Thymus (tissue), 11 donors: ENCODE results near the gene RASD2. TPM values are rescaled to one million over a fixed set of nuclear protein-coding genes. Genes with fewer than 3 reads are reported as not detected.

Experiments
- DNase-seq, 9 donors: peaks; one replicate each; pipeline ENCODE4 v3.0.0-alpha.2; 2013; ENCODE audit warnings: low spot score in 9 of 9, low read depth in 6 of 9, missing footprints in 1 of 9
- H3K27ac ChIP-seq, 2 donors: one replicate each; pipeline ENCODE4 v1.5.1; 2013; ENCODE audit warnings: control low read depth in 1 of 2, low read depth in 1 of 2, low read length in 1 of 2, mild to moderate bottlenecking in 1 of 2, moderate library complexity in 1 of 2
- H3K27me3 ChIP-seq, 2 donors: one replicate each; pipeline ENCODE4 v1.5.1; 2013; ENCODE audit warnings: low read length in 1 of 2; ENCODE audit not compliant: control insufficient read depth in 2 of 2, insufficient read depth in 1 of 2
- H3K36me3 ChIP-seq, 2 donors: one replicate each; pipeline ENCODE4 v1.5.1; 2013; ENCODE audit warnings: low read length in 1 of 2, mild to moderate bottlenecking in 1 of 2, moderate library complexity in 1 of 2; ENCODE audit not compliant: control insufficient read depth in 2 of 2, insufficient read depth in 2 of 2
- H3K4me1 ChIP-seq, 2 donors: one replicate each; pipeline ENCODE4 v1.5.1; 2013; ENCODE audit warnings: low read length in 2 of 2; ENCODE audit not compliant: control insufficient read depth in 2 of 2, insufficient read depth in 2 of 2
- H3K4me3 ChIP-seq, 2 donors: one replicate each; pipeline ENCODE4 v1.5.1; 2013; ENCODE audit warnings: low read length in 2 of 2, control low read depth in 1 of 2, mild to moderate bottlenecking in 1 of 2
- H3K9me3 ChIP-seq, 2 donors: one replicate each; pipeline ENCODE4 v1.5.1; 2013; ENCODE audit warnings: low read length in 1 of 2, mild to moderate bottlenecking in 1 of 2; ENCODE audit not compliant: control insufficient read depth in 2 of 2, insufficient read depth in 1 of 2
- WGBS: extraction: QIAGEN DNeasy Blood & Tissue Kit; methylation state at CpG from one replicate; pipeline ENCODE4 v1.1.7; 2013; 5-methylcytosine and 5-hydroxymethylcytosine counted together
- polyA plus RNA-seq: library from polyadenylated mRNA; stranded (reverse); fragments of 200-250 nt; gene quantifications from one replicate; pipeline ENCODE4 v1.2.3, GENCODE V29; 2013
- total RNA-seq: library from RNA; stranded (reverse); fragments of 120-200 nt; gene quantifications from one replicate; pipeline ENCODE4 v1.2.4, GENCODE V29; 2013
- donor health status: healthy.

The RASD2 gene
- total and polyA plus RNA-seq, 2 donors: 0.14 to 1.0 TPM

GRCh38 chr22:35592418-35592967, 51.9 kb downstream of the RASD2 start:
- Histone ChIP-seq H3K4me3 (no peak overlapping the region), H3K4me1 (no peaks in the 10 kb centered on the region), H3K27ac (no peak overlapping the region), H3K9me3 (no peaks in the 10 kb centered on the region), H3K27me3 (no peaks in the 10 kb centered on the region), H3K36me3 (no peaks in the 10 kb centered on the region)
- WGBS: 84% methylated on average over 4 of the region's 4 CpGs
- DNase-seq: no peak

GRCh38 chr22:35593071-35593890, 52.6 kb downstream of the RASD2 start:
- H3K36me3 ChIP-seq: no peaks in the 10 kb centered on the region
- H3K4me3 ChIP-seq: no peak overlapping the region
- H3K27me3 ChIP-seq: no peaks in the 10 kb centered on the region
- H3K4me1 ChIP-seq: no peaks in the 10 kb centered on the region
- no peak for DNase-seq
- H3K9me3 ChIP-seq: no peaks in the 10 kb centered on the region
- H3K27ac ChIP-seq: no peak overlapping the region
- WGBS: 66% methylated on average over 3 of the region's 3 CpGs

GRCh38 chr22:35593891-35594470, 53.4 kb downstream of the RASD2 start:
- no peak overlapping the region for H3K4me3 ChIP-seq
- WGBS: 95% methylated on average over 14 of the region's 14 CpGs
- H3K9me3 ChIP-seq: no peaks in the 10 kb centered on the region
- no peak overlapping the region for H3K27ac ChIP-seq
- H3K4me1 ChIP-seq: no peaks in the 10 kb centered on the region
- H3K36me3 ChIP-seq: no peaks in the 10 kb centered on the region
- DNase-seq: no peak
- no peaks in the 10 kb centered on the region for H3K27me3 ChIP-seq

- Histone ChIP-seq H3K27ac (no peak overlapping the region), H3K4me3 (no peak overlapping the region), H3K36me3 (no peaks in the 10 kb centered on the region), H3K9me3 (no peaks in the 10 kb centered on the region), H3K4me1 (no peaks in the 10 kb centered on the region), H3K27me3 (no peaks in the 10 kb centered on the region)
- WGBS: 95% methylated on average over 5 of the region's 5 CpGs
- no peak for DNase-seq
Measured at GRCh38 chr22:35594686-35595085, 54.1 kb downstream of the RASD2 start.

- H3K27ac ChIP-seq: no peak overlapping the region
- no peaks in the 10 kb centered on the region for H3K4me1 ChIP-seq
- no peaks in the 10 kb centered on the region for H3K9me3 ChIP-seq
- H3K36me3 ChIP-seq: no peaks in the 10 kb centered on the region
- H3K4me3 ChIP-seq: no peak overlapping the region
- 91% methylated on average over 7 of the region's 7 CpGs for WGBS
- no peak for DNase-seq
- H3K27me3 ChIP-seq: no peaks in the 10 kb centered on the region
Measured at GRCh38 chr22:35596821-35597220, 56.2 kb downstream of the RASD2 start.

- Histone ChIP-seq H3K9me3 (no peaks in the 10 kb centered on the region), H3K36me3 (no peaks in the 10 kb centered on the region), H3K4me1 (no peaks in the 10 kb centered on the region), H3K27ac (no peak overlapping the region), H3K27me3 (no peaks in the 10 kb centered on the region), H3K4me3 (no peak overlapping the region)
- DNase-seq: no peak
- WGBS: 90% methylated on average over 16 of the region's 16 CpGs
Measured at GRCh38 chr22:35597692-35598395, 57.2 kb downstream of the RASD2 start.

GRCh38 chr22:35598396-35598710, 57.7 kb downstream of the RASD2 start:
- Histone ChIP-seq H3K27ac (no peak overlapping the region), H3K4me3 (no peak overlapping the region), H3K4me1 (no peaks in the 10 kb centered on the region), H3K9me3 (no peaks in the 10 kb centered on the region), H3K27me3 (no peaks in the 10 kb centered on the region), H3K36me3 (no peaks in the 10 kb centered on the region)
- 88% methylated on average over 4 of the region's 4 CpGs for WGBS
- DNase-seq: no peak

- H3K4me3 ChIP-seq: no peak overlapping the region
- 97% methylated on average over 4 of the region's 4 CpGs for WGBS
- H3K4me1 ChIP-seq: no peaks in the 10 kb centered on the region
- no peak for DNase-seq
- no peaks in the 10 kb centered on the region for H3K27me3 ChIP-seq
- no peaks in the 10 kb centered on the region for H3K9me3 ChIP-seq
- no peak overlapping the region for H3K27ac ChIP-seq
- H3K36me3 ChIP-seq: no peaks in the 10 kb centered on the region
Measured at GRCh38 chr22:35599364-35599763, 58.7 kb downstream of the RASD2 start.

GRCh38 chr22:35600476-35600875, 59.8 kb downstream of the RASD2 start:
- Histone ChIP-seq H3K9me3 (no peaks in the 10 kb centered on the region), H3K36me3 (no peaks in the 10 kb centered on the region), H3K4me1 (no peaks in the 10 kb centered on the region), H3K27ac (no peak overlapping the region), H3K27me3 (no peaks in the 10 kb centered on the region), H3K4me3 (no peak overlapping the region)
- no peak for DNase-seq
- WGBS: 49% methylated on average over 12 of the region's 12 CpGs
